Sigmoid colon (tissue), 7 donors: ENCODE measurements around the gene MRPL54. TPM values are rescaled to one million over a fixed set of nuclear protein-coding genes. Genes with fewer than 3 reads are reported as not detected.

ENCODE experiments used
- DNase-seq: peaks from one replicate; pipeline ENCODE4 v3.0.0-alpha.2; 2019
- H3K27ac ChIP-seq, 4 donors: fragments of 200-600 bp; sonication (generic); one replicate each; pipeline ENCODE4 v1.5.1; 2016 to 2019; ENCODE audit warnings: mild to moderate bottlenecking in 1 of 4
- H3K27me3 ChIP-seq, 3 donors: fragments of 200-600 bp; sonication (generic); one replicate each; pipeline ENCODE4 v1.5.1; 2019; ENCODE audit warnings: mild to moderate bottlenecking in 1 of 3
- H3K36me3 ChIP-seq, 4 donors: fragments of 200-600 bp; sonication (generic); one replicate each; pipeline ENCODE4 v1.5.1; 2016 to 2019
- H3K4me1 ChIP-seq, 4 donors: fragments of 200-600 bp; sonication (generic); one replicate each; pipeline ENCODE4 v1.5.1; 2017 to 2019
- H3K4me3 ChIP-seq, 4 donors: fragments of 200-600 bp; sonication (generic); one replicate each; pipeline ENCODE4 v1.5.1; 2017 to 2019; ENCODE audit warnings: mild to moderate bottlenecking in 2 of 4, moderate library complexity in 1 of 4
- H3K9me3 ChIP-seq, 4 donors: fragments of 200-600 bp in 3 of 4; sonication (generic) in 3 of 4; one replicate each; pipeline versions ENCODE4 v1.5.1 to v1.6.1; 2013 to 2019
- EP300 ChIP-seq, 4 donors: sonication (generic); formaldehyde crosslinking; IDR thresholded peaks; one replicate each; pipeline ENCODE4 v1.6.1; 2017; ENCODE audit warnings: antibody characterized with exemption in 4 of 4
- POLR2A ChIP-seq, 2 donors: fragments of 450-650 bp; IDR thresholded peaks; one replicate each; pipeline ENCODE4 v1.6.1; 2016; ENCODE audit warnings: antibody characterized with exemption in 2 of 2, mild to moderate bottlenecking in 2 of 2, moderate library complexity in 2 of 2
- POLR2AphosphoS5 ChIP-seq, 4 donors: sonication (generic); formaldehyde crosslinking; IDR thresholded peaks; one replicate each; pipeline ENCODE4 v1.6.1; 2017; ENCODE audit warnings: antibody characterized with exemption in 4 of 4
- WGBS, 2 donors: extraction: QIAGEN DNeasy Blood & Tissue Kit; methylation state at CpG; one replicate each; pipeline ENCODE4 v1.1.7; 2013; 5-methylcytosine and 5-hydroxymethylcytosine counted together
- intact Hi-C: fragments of 100-400 bp; cut with DNase I; formaldehyde crosslinking; loops from one replicate; pipeline ENCODE4 v1.15.1; 2023
- polyA plus RNA-seq, 3 donors: library from polyadenylated mRNA; stranded (reverse); fragments of 200-250 nt; gene quantifications; one replicate each; pipeline ENCODE4 v1.2.3, GENCODE V29; 2013
- total RNA-seq, 4 donors: library from RNA; depleted of rRNA; stranded (reverse); fragments of >200 nt; gene quantifications; one replicate each; pipeline ENCODE4 v1.1.0, GENCODE V29; 2016
- TF ChIP-seq, protein P1 (sequence below), 4 experiments: fragments of 450-650 bp in 3 of 4; fragments of 200-600 bp in 1 of 4; IDR thresholded peaks; one replicate each; pipeline ENCODE4 v1.5.1; 2016 to 2019; ENCODE audit warnings: antibody characterized with exemption in 4 of 4, mild to moderate bottlenecking in 3 of 4, moderate library complexity in 2 of 4
- donor health status: healthy with polysubstance abuse.
- donor health status: Bipolar disorder and iron deficiency.
- donor health status: healthy.

MRPL54 gene
- total and polyA plus RNA-seq, 7 donors, result 80.6 to 185 (median 105) TPM

DNA sequence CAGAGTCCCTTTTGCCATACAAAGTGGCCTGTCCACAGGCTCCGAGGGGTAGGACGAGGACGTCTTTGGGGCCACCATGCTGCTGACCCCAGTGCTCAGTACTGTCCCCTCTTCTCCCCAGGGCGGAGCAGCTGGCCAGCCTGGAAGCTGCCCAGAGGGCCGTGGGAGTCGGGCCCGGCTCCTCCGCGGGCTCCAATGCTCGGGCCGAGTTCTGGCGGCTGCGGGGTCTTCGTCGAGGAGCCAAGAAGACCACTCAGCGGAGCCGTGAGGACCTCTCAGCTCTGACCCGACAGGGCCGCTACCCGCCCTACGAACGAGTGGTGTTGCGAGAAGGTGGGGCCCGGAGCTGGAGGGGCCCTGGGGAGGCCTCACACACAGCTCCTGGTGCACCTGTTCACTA, 22.1 kb upstream of the MRPL54 start:
- WGBS, 2 donors, result 94 to 95% methylated on average over 24 of the region's 24 CpGs
- Histone ChIP-seq H3K9me3 (no peaks in the 10 kb centered on the region), H3K4me1 (no peaks in the 10 kb centered on the region), H3K27me3 (no peaks in the 10 kb centered on the region), H3K4me3 (no peak overlapping the region), H3K27ac (no peak overlapping the region), H3K36me3 (no peaks in the 10 kb centered on the region)
- TF ChIP-seq POLR2A (IDR thresholded peaks at IDR 0.05) (no peak), EP300 (IDR thresholded peaks at IDR 0.05) (no peak), POLR2AphosphoS5 (IDR thresholded peaks at IDR 0.05) (no peak)
- TF ChIP-seq, protein P1, sequence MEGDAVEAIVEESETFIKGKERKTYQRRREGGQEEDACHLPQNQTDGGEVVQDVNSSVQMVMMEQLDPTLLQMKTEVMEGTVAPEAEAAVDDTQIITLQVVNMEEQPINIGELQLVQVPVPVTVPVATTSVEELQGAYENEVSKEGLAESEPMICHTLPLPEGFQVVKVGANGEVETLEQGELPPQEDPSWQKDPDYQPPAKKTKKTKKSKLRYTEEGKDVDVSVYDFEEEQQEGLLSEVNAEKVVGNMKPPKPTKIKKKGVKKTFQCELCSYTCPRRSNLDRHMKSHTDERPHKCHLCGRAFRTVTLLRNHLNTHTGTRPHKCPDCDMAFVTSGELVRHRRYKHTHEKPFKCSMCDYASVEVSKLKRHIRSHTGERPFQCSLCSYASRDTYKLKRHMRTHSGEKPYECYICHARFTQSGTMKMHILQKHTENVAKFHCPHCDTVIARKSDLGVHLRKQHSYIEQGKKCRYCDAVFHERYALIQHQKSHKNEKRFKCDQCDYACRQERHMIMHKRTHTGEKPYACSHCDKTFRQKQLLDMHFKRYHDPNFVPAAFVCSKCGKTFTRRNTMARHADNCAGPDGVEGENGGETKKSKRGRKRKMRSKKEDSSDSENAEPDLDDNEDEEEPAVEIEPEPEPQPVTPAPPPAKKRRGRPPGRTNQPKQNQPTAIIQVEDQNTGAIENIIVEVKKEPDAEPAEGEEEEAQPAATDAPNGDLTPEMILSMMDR (IDR thresholded peaks at IDR 0.05), result no peak
- DNase-seq, result no peak
- intact Hi-C loops, result no loop called here

DNA sequence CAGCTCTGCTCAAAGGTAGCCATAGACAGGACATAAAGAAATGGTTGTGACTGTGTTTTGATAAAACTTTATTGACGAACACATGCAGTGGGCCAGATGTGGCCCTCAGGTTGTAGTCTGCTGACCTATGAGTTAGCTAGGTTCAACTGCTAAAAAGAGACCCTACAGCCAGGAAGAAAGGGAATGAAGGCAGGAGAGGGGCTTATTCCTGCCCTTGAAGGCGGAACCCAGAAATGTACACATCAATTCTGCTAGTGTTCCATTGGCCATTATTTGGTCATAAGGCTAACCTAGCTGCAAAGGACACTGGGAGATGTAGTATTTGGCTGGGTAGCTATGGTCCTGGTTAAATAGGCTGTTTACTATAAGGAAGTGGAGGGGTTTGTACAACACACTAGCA, 19.0 kb upstream of the MRPL54 start:
- H3K27me3 ChIP-seq, result peaks cover 0 to 21% (median 0%) of the 10 kb centered on the region in 3 donors
- intact Hi-C loops, result no loop called here
- H3K9me3 ChIP-seq, result no peaks in the 10 kb centered on the region
- TF ChIP-seq EP300 (IDR thresholded peaks at IDR 0.05) (no peak), POLR2A (IDR thresholded peaks at IDR 0.05) (no peak), POLR2AphosphoS5 (IDR thresholded peaks at IDR 0.05) (no peak)
- TF ChIP-seq, protein P1 (IDR thresholded peaks at IDR 0.05), result no peak
- no peaks in the 10 kb centered on the region for H3K4me1 ChIP-seq
- H3K4me3 ChIP-seq, result no peak overlapping the region
- no peaks in the 10 kb centered on the region for H3K36me3 ChIP-seq
- no peak for DNase-seq
- WGBS, 2 donors, result 90 to 97% methylated on average over 2 of the region's 2 CpGs
- no peak overlapping the region for H3K27ac ChIP-seq

DNA sequence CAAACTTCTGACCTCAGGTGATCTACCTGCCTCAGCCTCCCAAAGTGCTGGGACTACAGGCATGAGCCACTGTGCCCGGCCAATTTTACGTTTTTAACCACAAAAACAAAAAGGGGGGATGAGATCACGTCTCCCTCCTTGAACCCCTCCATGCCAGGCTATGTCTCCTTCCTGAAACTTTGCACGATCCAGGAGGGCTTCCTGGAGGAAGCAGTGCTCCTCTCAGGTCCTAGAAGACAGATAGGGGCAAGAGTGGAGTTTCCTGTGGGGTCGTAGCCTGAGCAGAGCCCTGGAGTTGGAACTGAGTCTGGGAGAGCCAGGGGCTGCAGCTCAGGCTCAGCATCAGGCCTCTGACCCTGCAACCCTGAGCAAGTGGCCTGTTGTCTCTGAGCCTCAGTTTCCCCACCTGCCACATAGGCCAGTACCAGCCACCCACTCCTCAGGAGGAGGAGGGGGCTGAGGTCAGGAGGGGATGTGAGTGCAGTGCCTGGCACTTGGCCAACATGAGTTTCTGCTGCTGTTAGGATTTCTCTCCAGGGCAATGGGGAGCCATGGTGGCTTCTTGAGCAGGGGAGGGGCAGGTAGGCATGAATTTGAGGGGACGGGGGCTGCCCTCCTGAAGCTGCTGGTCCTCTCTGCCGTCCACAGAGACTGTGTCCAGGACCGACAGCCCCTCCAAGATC, 17.0 kb upstream of the MRPL54 start:
- 62 to 68% methylated on average over 8 of the region's 8 CpGs for WGBS, 2 donors
- intact Hi-C loops, result no loop called here
- no peak for DNase-seq
- Histone ChIP-seq H3K4me1 (no peaks in the 10 kb centered on the region), H3K9me3 (no peaks in the 10 kb centered on the region), H3K27ac (no peak overlapping the region), H3K27me3 (peaks cover 0 to 21% (median 0%) of the 10 kb centered on the region in 3 donors), H3K36me3 (peaks cover 0 to 12% (median 5%) of the 10 kb centered on the region in 4 donors), H3K4me3 (no peak overlapping the region)
- TF ChIP-seq POLR2AphosphoS5 (IDR thresholded peaks at IDR 0.05) (no peak), POLR2A (IDR thresholded peaks at IDR 0.05) (no peak), EP300 (IDR thresholded peaks at IDR 0.05) (no peak)
- TF ChIP-seq, protein P1 (IDR thresholded peaks at IDR 0.05), result no peak

DNA sequence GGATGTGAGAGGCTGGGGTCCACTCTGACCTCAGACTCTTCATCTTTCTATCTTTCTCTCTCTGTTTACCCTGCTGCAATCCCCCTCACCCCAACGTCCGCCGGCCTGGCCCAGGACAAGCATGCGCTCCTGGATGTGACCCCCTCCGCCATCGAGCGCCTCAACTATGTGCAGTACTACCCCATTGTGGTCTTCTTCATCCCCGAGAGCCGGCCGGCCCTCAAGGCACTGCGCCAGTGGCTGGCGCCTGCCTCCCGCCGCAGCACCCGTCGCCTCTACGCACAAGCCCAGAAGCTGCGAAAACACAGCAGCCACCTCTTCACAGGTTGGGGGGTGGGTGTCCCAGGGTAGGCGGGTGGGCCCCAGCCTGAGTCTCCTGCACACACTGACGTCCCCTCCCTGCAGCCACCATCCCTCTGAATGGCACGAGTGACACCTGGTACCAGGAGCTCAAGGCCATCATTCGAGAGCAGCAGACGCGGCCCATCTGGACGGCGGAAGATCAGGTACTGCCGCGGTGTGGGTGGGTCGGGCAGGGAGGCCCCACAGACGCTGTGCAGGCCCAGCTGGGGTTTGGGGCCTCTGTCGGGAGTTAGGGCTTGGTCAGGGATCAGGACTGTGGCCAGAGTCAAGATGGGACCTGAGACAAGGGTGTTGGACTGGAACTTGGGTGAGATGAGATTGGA, 16.0 kb upstream of the MRPL54 start:
- Histone ChIP-seq H3K27ac (no peak overlapping the region), H3K4me3 (no peak overlapping the region), H3K4me1 (no peaks in the 10 kb centered on the region), H3K27me3 (peaks cover 0 to 21% (median 0%) of the 10 kb centered on the region in 3 donors), H3K9me3 (no peaks in the 10 kb centered on the region), H3K36me3 (peaks cover 3 to 22% (median 15%) of the 10 kb centered on the region in 4 donors)
- no peak for DNase-seq
- TF ChIP-seq POLR2AphosphoS5 (IDR thresholded peaks at IDR 0.05), result no peak
- no peak for TF ChIP-seq POLR2A (IDR thresholded peaks at IDR 0.05)
- no peak for TF ChIP-seq EP300 (IDR thresholded peaks at IDR 0.05)
- TF ChIP-seq, protein P1 (IDR thresholded peaks at IDR 0.05), result no peak
- 77 to 89% methylated on average over 31 of the region's 31 CpGs for WGBS, 2 donors
- intact Hi-C loops, result no loop called here
